Measurements from ENCODE around the gene CRTC1.

GRCh38 chr19:18770663-18771327, 87.3 kb downstream of the CRTC1 start:
- TF ChIP-seq EZH2 (IDR thresholded peaks at IDR 0.05; ENCODE audit: borderline replicate concordance, low read depth, low read length, severe bottlenecking) (no peak), CTCF (IDR thresholded peaks at IDR 0.05; ENCODE audit: borderline replicate concordance, extremely low read depth, low read length, poor library complexity, severe bottlenecking) (no peak)
